GM18511 (cell line): Measurements from ENCODE around the gene NAV1.

Source experiments
- ATAC-seq: cut with Tn5 transposase; IDR thresholded peaks from one replicate; pipeline ENCODE4 v1.9.1; 2021; ENCODE audit warnings: mild to moderate bottlenecking, moderate library complexity; ENCODE audit not compliant: unreplicated experiment

NAV1 gene

DNA sequence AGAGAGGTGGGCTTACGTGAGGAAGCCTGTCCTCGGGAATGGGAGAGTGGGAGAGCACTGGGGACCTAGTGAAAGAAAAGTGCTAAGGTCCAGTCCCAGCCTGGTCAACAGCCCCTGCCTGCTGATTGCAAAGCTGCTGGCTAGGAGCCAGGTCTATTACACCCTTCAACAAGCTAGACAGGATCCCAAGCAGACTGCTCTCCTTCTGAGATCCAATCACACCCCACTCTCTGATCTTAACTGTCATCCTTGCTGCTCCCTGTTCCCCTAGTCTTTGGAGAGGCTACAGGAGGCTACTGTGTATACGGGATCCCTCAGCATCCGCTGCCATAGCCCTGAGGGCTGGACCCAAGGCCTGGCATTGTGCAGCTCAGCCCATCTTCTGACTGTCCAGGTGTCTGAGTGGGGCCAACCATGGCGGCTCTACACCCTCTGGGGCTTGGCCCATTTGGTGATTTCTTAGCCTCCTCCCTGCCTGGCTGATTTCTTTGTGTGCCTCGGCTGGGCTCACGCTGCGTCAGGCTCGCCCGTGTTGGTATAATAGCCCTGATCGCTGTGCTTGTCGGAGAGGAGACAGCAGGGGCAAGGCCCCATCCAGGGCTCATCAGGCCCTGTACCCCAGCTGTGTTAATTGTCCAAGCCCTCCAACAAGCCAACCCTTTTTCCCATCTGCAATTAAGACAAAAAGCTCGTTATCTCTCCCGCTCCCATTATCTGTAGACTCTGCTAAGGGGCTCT, 43.9 kb downstream of the NAV1 start:
- no peak for ATAC-seq

DNA sequence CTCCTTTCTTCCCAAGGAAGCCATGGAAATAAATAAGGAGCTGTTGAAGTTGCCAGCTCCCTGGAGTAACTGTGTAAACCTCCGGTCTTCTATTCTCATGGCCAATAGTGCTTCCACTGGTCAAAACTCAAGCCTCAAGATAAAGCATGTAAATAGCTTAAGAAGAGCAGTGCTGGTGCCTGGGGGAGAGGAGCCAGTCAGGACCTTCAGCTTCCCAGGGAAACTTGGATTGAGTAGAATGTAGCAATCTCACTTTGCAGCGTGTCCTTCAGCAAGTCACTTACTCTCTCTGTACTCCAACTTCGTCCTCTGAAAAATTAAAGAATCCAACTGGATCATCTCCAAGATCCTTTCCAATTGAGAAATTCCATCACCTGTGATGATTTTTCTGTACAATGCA, 44.7 kb downstream of the NAV1 start:
- no peak for ATAC-seq

DNA sequence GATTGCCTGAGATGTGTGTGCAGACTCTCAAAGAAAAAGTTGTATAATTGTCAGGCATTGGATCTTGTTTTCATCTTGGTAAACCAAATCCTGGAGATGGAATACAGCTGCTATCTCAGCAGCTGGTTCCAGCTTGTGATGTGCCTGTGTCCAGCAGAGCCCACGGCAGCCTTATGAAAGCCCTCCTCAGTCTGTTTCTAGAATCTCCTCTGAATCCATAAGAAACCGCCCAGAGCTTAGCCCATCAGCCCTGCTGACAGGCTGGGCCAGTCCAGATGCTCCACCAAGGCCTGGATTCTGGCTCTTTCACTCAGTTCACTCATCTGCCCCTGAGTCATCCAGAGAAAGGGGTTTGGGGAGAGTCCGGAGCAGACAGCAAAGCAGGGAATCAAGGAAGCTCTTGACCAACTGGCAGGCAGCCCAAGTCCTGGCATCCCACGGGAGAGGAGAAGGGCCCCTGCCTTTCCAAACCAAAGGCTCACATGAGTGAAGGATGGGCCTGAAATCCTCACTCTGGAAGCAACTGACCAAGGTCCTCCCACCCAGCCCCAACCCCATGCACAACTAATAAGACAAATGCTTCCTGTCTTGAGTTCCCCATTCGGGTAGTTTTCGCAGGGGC, 45.7 kb downstream of the NAV1 start:
- no peak for ATAC-seq

DNA sequence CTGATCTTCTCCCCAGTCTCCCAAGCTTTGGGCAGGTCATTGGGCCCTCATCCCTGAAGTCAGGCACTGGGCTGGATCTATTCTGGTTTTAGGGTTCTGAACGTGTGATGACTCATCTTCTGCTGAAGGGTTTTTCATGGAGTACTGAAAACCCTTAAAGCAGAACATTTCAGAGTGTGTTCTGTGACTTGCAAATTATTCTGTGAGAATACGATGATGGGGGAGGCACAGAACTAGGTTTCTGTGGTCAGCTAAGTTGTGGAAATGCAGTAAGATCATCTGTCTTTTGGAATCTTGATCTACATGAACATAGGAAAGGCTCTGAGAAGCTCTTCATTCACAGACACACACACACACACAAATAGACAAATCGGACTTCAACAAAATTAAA, 46.2 kb downstream of the NAV1 start:
- no peak for ATAC-seq

- no peak for ATAC-seq
These were observed 47.0 kb downstream of the NAV1 start for GRCh38 chr1:201585901-201586300.

GRCh38 chr1:201586806-201587205, 47.9 kb downstream of the NAV1 start:
- ATAC-seq: no peak

GRCh38 chr1:201587729-201588128, 48.8 kb downstream of the NAV1 start:
- ATAC-seq: no peak
